IPS DF 6.9 (cell line): Measurements from ENCODE around the gene SP2.

ENCODE experiments used
- DNase-seq: peaks from one replicate; pipeline ENCODE4 v3.0.0-alpha.2; 2013; ENCODE audit warnings: low read depth, low spot score
- H3K27ac ChIP-seq: one replicate; pipeline ENCODE4 v1.5.1; 2013; ENCODE audit warnings: low read length, control low read depth
- H3K27me3 ChIP-seq: 2 replicates; pipeline ENCODE4 v1.6.1; 2013; ENCODE audit warnings: mild to moderate bottlenecking, low read length; ENCODE audit not compliant: control insufficient read depth, insufficient read depth
- H3K36me3 ChIP-seq: 2 replicates; pipeline ENCODE4 v1.6.1; 2013; ENCODE audit warnings: low read length; ENCODE audit not compliant: control insufficient read depth, insufficient read depth
- H3K4me1 ChIP-seq: 2 replicates; pipeline ENCODE4 v1.6.1; 2013; ENCODE audit warnings: low read length; ENCODE audit not compliant: control insufficient read depth, insufficient read depth
- H3K4me3 ChIP-seq: 2 replicates; pipeline ENCODE4 v1.5.1; 2013; ENCODE audit warnings: mild to moderate bottlenecking, low read length
- H3K9me3 ChIP-seq: 2 replicates; pipeline ENCODE4 v1.6.1; 2013; ENCODE audit warnings: low read length, inconsistent platforms; ENCODE audit not compliant: control insufficient read depth, insufficient read depth
- WGBS: extraction: QIAGEN DNeasy Blood & Tissue Kit; methylation state at CpG from one replicate; pipeline ENCODE4 v1.1.7; 2013; ENCODE audit warnings: mixed read lengths, missing lambda C conversion rate; ENCODE audit not compliant: insufficient read length, insufficient coverage; 5-methylcytosine and 5-hydroxymethylcytosine counted together

The SP2 gene

DNA sequence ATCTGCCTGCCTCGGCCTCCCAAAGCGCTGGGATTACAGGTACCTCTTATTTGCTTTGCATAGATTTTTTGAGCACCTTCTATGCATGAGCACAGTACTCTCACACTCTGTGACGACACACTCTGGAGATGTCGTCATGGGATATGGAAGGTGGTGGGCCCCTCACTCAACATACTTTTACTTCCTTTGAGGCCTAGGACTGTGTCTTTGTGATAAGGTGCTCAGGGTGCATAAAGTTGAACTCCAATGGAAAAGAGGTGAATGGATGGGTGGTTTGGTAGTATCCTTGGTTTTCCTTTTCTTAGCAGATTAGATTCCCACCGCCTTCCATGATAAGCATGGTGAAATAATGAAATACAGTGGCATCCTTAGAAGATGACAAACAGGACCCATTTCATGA is 68.8 kb downstream of the SP2 start:
- no peaks in the 10 kb centered on the region for H3K36me3 ChIP-seq
- H3K9me3 ChIP-seq = no peaks in the 10 kb centered on the region
- DNase-seq = no peak
- no peaks in the 10 kb centered on the region for H3K4me1 ChIP-seq
- H3K27ac ChIP-seq = no peak overlapping the region
- no peaks in the 10 kb centered on the region for H3K27me3 ChIP-seq
- no peak overlapping the region for H3K4me3 ChIP-seq
- WGBS = no CpG with 5 or more reads among the region's 5 CpGs

DNA sequence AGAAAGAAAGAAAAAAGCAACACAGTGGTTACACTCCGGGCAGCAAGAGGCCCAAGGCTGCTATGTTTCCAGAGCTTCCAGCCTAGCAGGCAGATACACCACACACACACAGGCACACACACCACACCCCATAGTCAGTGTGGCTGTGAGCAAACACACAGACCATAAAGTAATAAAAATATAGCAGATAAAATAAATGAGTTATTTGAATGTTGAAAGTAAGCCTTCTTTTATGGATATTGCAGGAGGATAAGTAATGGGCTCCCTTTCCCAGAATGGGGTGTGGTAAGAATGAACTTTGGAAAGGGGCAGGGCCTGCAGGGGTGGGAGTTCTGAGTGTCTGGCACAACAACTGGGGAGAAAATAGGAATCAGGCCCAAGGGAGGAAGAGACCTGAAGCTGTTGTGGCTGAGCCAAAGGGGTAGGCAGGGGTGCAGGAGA is 70.1 kb downstream of the SP2 start:
- Histone ChIP-seq H3K27ac (no peak overlapping the region), H3K4me1 (peaks cover 2% of the 10 kb centered on the region; the same call in 1 of the 2 replicates), H3K4me3 (no peak overlapping the region), H3K9me3 (no peaks in the 10 kb centered on the region), H3K27me3 (no peaks in the 10 kb centered on the region), H3K36me3 (no peaks in the 10 kb centered on the region)
- no CpG with 5 or more reads among the region's 1 CpG for WGBS
- no peak for DNase-seq

DNA sequence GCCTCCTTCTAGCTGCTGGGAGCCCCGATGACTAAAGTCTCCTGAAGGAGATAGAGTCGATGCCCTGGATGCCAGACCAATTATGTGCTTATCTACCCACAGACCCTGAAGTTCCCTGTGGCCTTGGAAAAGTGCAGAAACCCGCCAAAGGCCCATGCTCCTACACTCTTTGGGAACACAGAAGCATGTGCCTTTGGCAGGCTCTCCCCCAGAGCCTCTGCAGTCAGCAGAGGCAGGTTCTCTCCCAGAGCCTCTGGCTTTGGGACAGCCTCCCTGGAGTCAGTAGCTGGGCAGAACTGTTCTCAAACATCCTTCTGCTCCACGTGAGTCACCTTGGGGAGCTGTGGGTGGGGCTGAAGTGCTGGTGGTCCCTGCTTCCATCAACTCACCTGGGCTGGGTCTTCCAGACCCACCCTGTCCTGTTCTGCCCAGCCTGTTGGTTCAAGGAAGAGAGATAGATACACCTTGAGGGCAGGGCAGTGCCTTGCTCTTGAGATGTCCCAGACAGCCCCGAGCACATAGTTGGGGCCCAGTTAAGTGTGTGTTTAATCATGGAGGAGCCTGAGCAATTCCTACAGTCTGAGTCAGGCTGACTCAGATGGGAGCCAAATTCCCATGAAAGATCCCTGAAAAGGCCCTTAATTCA is 71.7 kb downstream of the SP2 start:
- DNase-seq = no peak
- peaks cover 4% of the 10 kb centered on the region; the same call in 1 of the 2 replicates for H3K4me1 ChIP-seq
- H3K9me3 ChIP-seq = no peaks in the 10 kb centered on the region
- H3K27ac ChIP-seq = no peak overlapping the region
- no peaks in the 10 kb centered on the region for H3K27me3 ChIP-seq
- WGBS = no CpG with 5 or more reads among the region's 5 CpGs
- no peak overlapping the region for H3K4me3 ChIP-seq
- no peaks in the 10 kb centered on the region for H3K36me3 ChIP-seq

DNA sequence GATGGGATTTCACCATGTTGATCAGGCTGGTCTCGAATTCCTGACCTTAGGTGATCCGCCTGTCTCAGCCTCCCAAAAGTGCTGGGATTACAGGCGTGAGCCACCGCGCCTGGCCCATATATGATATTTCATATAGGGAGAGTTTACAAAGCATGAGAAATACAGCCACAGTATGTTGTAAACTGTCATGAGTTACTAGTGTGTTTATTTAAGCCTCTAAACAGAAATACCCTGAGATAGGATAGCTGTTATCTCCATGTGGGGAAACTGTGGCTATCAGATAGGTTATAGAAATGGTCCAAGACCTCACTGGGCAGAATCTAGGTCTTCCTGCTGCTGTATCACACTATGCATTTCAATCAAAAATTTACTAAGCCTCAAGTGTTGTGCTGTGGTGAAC is 72.8 kb downstream of the SP2 start:
- Histone ChIP-seq H3K36me3 (no peaks in the 10 kb centered on the region), H3K27ac (no peak overlapping the region), H3K27me3 (no peaks in the 10 kb centered on the region), H3K4me1 (peaks cover 4% of the 10 kb centered on the region; the same call in 1 of the 2 replicates), H3K9me3 (no peaks in the 10 kb centered on the region), H3K4me3 (no peak overlapping the region)
- DNase-seq = no peak
- WGBS = no CpG with 5 or more reads among the region's 5 CpGs

DNA sequence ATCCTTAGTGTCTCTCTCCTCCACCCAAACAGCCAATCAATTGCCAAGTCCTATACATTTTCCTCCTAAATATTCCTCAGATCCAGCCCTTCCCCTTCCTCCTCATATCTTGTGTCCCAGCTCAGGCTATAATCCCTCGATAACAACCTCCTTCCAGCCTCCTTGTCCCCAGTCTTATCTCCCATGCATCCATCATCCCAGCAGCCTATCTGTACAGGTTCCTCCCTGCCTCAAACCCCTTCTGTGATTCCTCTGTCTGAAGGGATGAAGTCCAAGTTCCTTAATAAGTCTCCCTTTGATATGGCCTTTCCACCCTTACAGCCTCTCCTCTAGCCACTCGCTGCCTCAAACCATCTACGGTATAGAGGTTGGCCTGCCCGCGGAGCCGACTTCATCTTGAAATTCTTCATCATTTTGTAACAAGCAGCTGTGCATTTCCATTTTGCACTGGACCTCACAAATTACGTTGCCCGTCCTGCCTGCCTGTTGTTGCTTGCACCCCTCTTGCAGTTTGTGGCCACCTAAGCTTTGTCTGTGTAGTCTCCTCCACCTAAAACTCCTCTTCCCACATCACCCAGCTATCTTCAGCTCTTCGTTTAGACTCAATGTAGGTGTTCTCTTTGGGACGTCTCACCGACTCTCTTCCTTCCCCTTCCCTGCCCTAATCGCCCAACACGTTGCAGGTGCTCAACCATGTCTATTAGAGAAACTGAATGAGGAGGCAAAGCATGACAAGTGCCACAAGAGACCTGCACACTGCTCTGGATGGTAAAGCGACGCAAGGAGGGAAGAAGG is 74.1 kb downstream of the SP2 start:
- Histone ChIP-seq H3K4me3 (no peak overlapping the region; the same call in 1 of the 2 replicates), H3K27me3 (no peaks in the 10 kb centered on the region), H3K4me1 (peaks cover 4% of the 10 kb centered on the region; the same call in 1 of the 2 replicates), H3K36me3 (peaks cover 5% of the 10 kb centered on the region; the same call in 1 of the 2 replicates), H3K27ac (no peak overlapping the region), H3K9me3 (no peaks in the 10 kb centered on the region)
- no peak for DNase-seq
- no CpG with 5 or more reads among the region's 15 CpGs for WGBS

DNA sequence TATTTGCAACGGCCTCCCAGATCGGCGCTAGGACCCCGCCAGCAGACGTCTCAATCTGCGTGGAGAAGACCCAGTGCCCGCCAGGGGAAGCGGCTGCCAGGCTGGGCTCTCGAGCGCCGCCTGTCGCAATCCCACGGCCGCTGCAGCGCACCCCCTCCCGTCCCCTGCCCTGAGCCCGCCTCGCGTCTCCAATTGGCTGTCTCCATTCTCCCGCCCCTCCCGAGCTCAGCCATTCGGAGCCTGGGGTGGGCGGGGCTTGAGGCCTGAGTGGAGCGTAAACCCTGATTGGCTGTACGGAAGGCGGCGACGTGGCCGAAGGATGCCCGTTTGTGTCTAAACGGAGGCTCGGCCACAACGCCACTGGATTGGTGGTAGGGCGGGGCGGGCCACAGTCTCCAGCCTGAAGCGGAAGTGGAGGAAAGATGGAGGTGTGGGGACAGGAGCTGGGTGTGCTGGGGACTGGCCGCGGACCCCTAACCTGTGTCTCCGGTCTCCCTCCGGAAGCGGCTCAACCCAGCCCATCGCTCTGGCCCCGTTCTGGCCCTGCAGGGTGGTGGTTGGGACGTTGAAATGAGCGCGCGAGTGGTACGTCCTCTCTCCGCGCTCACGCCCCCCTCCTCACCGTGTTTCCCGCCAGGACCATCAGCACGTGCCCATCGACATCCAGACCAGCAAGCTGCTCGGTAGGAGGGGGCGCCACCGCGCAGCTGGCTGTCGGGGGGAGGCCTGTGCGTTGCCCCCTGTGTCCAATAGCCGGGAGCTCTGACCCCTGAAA is 74.9 kb downstream of the SP2 start, which contains the start of gene CDK5RAP3:
CDK5RAP3 (plus strand) TSS at position 389 of the 775 bp plus-strand sequence; CDS start at position 423, 34 bp downstream.
- DNase-seq = peak; percentile 98
- H3K36me3 ChIP-seq = peaks cover 5% of the 10 kb centered on the region; the same call in 1 of the 2 replicates
- H3K27me3 ChIP-seq = no peaks in the 10 kb centered on the region

DNA sequence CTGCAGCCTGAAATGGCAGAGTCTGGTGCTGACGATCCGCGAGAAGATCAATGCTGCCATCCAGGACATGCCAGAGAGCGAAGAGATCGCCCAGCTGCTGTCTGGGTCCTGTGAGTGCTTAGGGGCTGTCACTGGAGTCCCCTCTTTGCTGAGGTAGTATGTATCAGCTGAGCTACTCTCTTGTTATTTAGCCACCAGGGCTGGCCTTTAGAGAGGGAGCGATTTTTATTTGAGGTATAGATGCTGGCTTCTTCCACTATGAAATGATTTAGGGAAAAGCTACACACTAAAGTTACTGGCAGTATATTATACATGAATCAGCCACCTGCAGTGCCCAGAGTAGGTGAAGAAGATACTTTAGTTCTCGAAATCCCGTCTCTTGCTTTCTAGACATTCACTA is 77.5 kb downstream of the SP2 start:
- H3K27ac ChIP-seq = no peak overlapping the region
- no peak for DNase-seq
- H3K27me3 ChIP-seq = no peaks in the 10 kb centered on the region
- no CpG with 5 or more reads among the region's 8 CpGs for WGBS
- no peak overlapping the region for H3K4me3 ChIP-seq
- no peaks in the 10 kb centered on the region for H3K9me3 ChIP-seq
- peaks cover 4% of the 10 kb centered on the region; the same call in 1 of the 2 replicates for H3K4me1 ChIP-seq
- H3K36me3 ChIP-seq = peaks cover 8% of the 10 kb centered on the region; the same call in 1 of the 2 replicates

More for the DNA sequence above, 74.9 kb downstream of the SP2 start, which contains the start of gene CDK5RAP3:
- H3K4me3 ChIP-seq = peak within 1 kb of the TSS; percentile 36; the same call in 1 of the 2 replicates
- H3K4me1 ChIP-seq = peaks cover 4% of the 10 kb centered on the region; the same call in 1 of the 2 replicates
- no CpG with 5 or more reads among the region's 62 CpGs for WGBS
- no peak within 1 kb of the TSS for H3K27ac ChIP-seq
- H3K9me3 ChIP-seq = no peaks in the 10 kb centered on the region

DNA sequence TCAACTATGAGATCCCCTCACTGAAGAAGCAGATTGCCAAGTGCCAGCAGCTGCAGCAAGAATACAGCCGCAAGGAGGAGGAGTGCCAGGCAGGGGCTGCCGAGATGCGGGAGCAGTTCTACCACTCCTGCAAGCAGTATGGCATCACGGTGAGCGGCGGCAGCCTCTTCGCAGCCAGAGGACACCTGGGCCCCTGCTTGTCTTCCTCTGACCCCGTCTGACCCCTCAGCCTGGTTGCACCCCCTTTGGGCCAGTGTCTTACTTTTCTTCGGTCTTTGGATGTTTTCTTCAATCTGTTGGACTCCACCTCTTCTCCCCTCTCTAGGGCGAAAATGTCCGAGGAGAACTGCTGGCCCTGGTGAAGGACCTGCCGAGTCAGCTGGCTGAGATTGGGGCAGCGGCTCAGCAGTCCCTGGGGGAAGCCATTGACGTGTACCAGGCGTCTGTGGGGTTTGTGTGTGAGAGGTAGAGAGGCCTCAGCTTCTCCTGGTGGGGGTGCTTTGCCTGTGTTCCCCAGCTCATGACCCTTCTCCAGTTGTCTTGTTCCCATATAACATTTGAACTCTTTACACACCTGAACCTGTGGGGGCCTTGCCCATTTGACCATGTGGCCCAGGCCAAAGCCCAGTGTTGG is 79.3 kb downstream of the SP2 start:
- WGBS = no CpG with 5 or more reads among the region's 15 CpGs
- Histone ChIP-seq H3K4me3 (no peak overlapping the region), H3K36me3 (peaks cover 13% of the 10 kb centered on the region; the same call in 1 of the 2 replicates), H3K27ac (no peak overlapping the region), H3K9me3 (no peaks in the 10 kb centered on the region), H3K27me3 (no peaks in the 10 kb centered on the region), H3K4me1 (peaks cover 3% of the 10 kb centered on the region; the same call in 1 of the 2 replicates)
- DNase-seq = no peak

DNA sequence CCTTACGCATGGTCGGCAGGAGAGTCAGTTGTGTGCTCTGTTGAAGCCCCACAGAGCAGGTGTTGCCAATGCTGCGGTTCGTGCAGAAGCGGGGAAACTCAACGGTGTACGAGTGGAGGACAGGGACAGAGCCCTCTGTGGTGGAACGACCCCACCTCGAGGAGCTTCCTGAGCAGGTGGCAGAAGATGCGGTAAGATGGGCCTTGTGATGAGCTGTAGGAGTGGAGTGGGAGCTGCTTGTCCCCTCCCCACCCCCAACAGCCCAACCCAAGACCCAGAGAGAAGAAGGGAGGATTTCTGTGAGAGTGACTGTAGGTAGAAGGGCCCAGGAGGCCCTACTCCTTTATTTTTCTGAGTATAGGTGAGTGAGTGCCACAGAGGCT is 79.8 kb downstream of the SP2 start:
- Histone ChIP-seq H3K9me3 (no peaks in the 10 kb centered on the region), H3K36me3 (peaks cover 15% of the 10 kb centered on the region; the same call in 1 of the 2 replicates), H3K27ac (no peak overlapping the region), H3K27me3 (no peaks in the 10 kb centered on the region), H3K4me3 (no peak overlapping the region), H3K4me1 (0 out of 2 replicates have a peak, but pooled peaks cover 2% of the 10 kb centered on the region)
- no CpG with 5 or more reads among the region's 10 CpGs for WGBS
- no peak for DNase-seq
